GM21360 (cell line): ENCODE results near the gene GGA2.
A peak's percentile ranks its signal among the peaks of the same experiment; 100 is the strongest.

Source experiments
- ATAC-seq: cut with Tn5 transposase; IDR thresholded peaks from one replicate; pipeline ENCODE4 v1.9.1; 2021; ENCODE audit warnings: mild to moderate bottlenecking, moderate library complexity; ENCODE audit not compliant: unreplicated experiment

The GGA2 gene

GRCh38 chr16:23505671-23506605 is 4.4 kb downstream of the GGA2 start:
- no peak for ATAC-seq

GRCh38 chr16:23505180-23505665 is 5.1 kb downstream of the GGA2 start:
- ATAC-seq = peak; percentile 14

GRCh38 chr16:23504453-23505179 is 5.7 kb downstream of the GGA2 start:
- peak; percentile 51 for ATAC-seq

GRCh38 chr16:23504076-23504452 is 6.2 kb downstream of the GGA2 start:
- no peak for ATAC-seq

GRCh38 chr16:23502466-23502865 is 7.8 kb downstream of the GGA2 start:
- ATAC-seq = no peak

- ATAC-seq = no peak
These were observed 9.0 kb downstream of the GGA2 start for GRCh38 chr16:23501291-23501690.

GRCh38 chr16:23500862-23501225 is 9.4 kb downstream of the GGA2 start:
- ATAC-seq = no peak

GRCh38 chr16:23500212-23500861 is 10.0 kb downstream of the GGA2 start:
- no peak for ATAC-seq

- ATAC-seq = no peak
These were observed 10.5 kb downstream of the GGA2 start for GRCh38 chr16:23499801-23500200.

- ATAC-seq = no peak
These were observed 11.4 kb downstream of the GGA2 start for GRCh38 chr16:23498863-23499262.

GRCh38 chr16:23497543-23497868 is 12.8 kb downstream of the GGA2 start:
- no peak for ATAC-seq

- no peak for ATAC-seq
These were observed 13.3 kb downstream of the GGA2 start for GRCh38 chr16:23496821-23497542.

GRCh38 chr16:23495671-23496070 is 14.6 kb downstream of the GGA2 start:
- no peak for ATAC-seq

- no peak for ATAC-seq
These were observed 16.1 kb downstream of the GGA2 start for GRCh38 chr16:23494188-23494587.

- no peak for ATAC-seq
These were observed 18.6 kb downstream of the GGA2 start for GRCh38 chr16:23491490-23492391.

GRCh38 chr16:23486480-23486879 is 23.8 kb downstream of the GGA2 start:
- no peak for ATAC-seq

GRCh38 chr16:23485841-23486240 is 24.5 kb downstream of the GGA2 start:
- ATAC-seq = no peak

- no peak for ATAC-seq
These were observed 25.1 kb downstream of the GGA2 start for GRCh38 chr16:23485257-23485614.

GRCh38 chr16:23484510-23485256 is 25.6 kb downstream of the GGA2 start:
- ATAC-seq = no peak
